GM12874 (cell line): ENCODE data around the gene CPXM2.

Source experiments
- TF ChIP-seq, protein P1 (sequence below): IDR thresholded peaks from 2 replicates; pipeline ENCODE4 v1.5.1; 2011; ENCODE audit warnings: low read depth, mild to moderate bottlenecking, control low read depth, low read length, moderate library complexity; ENCODE audit not compliant: insufficient read depth

CPXM2 gene

DNA sequence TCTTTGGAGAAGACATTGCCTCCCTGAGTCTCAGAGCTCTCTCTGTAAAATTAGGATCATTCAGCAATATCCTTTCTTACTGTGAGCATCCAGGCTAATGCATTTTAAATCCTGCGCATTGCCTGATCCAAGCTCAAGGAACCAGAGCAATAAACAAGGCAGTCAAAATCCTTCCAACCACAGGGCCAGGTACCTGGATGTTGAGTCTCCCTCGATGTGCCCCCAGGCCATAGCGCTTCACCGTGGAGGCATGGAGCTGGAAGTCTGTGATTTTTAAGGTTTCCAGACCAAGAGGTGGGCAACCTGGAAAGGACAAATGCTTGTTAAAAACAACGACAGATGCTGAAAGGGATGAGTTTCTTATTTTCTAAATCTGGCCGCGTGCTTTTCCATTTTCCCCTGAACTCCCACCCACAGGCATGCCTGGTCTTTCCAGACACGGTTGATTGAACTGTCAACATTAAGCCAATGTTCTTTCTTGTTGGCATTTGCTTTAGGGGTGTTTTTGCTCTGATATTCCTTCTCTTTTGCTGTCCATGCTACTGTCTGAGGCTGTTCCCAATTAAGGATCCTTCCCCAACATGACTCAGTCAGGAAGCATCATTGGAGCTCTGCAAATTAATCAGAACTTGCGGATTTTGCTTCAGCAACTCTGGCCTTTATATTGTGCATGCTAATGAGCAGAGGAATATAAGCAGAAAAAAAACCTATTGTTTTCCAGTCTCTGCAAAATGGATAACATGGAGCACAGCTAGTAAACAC lies 29.0 kb downstream of the CPXM2 start:
- TF ChIP-seq, protein P1, sequence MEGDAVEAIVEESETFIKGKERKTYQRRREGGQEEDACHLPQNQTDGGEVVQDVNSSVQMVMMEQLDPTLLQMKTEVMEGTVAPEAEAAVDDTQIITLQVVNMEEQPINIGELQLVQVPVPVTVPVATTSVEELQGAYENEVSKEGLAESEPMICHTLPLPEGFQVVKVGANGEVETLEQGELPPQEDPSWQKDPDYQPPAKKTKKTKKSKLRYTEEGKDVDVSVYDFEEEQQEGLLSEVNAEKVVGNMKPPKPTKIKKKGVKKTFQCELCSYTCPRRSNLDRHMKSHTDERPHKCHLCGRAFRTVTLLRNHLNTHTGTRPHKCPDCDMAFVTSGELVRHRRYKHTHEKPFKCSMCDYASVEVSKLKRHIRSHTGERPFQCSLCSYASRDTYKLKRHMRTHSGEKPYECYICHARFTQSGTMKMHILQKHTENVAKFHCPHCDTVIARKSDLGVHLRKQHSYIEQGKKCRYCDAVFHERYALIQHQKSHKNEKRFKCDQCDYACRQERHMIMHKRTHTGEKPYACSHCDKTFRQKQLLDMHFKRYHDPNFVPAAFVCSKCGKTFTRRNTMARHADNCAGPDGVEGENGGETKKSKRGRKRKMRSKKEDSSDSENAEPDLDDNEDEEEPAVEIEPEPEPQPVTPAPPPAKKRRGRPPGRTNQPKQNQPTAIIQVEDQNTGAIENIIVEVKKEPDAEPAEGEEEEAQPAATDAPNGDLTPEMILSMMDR: no peak

DNA sequence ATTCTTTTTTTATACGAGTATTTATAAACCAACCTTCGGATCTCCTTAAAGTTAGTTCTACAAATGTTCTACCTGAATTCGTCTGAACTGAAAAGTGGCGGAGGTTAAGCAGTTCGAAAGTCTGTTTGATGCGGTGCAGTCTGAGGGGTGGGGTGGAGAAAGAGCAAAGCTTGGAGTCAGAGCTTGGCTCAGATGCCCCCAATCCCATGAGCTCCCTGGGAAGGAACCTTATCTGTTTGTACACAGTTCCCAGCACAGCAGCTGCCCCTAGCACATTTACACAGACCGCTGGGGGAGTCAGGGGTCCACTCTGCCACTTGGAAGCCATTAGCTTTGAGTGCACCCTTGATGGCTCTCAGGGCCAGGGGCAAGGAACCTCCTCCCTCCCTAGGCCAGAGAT lies 30.8 kb downstream of the CPXM2 start:
- TF ChIP-seq, protein P1: no peak

DNA sequence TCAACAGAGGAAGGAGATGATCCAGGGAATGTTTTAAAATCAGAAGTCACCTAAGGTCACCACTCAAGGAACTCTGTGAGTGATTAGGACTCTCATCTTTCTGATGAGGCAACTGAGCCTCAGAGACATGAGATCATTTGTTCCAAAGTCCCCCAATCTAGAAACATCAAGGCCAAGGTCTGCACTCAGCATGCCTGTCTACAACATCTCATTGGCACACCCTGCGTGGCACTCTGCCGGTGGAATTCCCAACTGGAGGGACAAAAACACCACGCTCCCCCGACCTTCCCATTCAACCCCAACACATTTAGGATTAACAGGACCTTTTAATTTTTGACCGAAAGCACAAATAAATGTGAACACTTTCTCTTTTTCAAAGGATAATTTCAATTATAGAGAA lies 31.4 kb downstream of the CPXM2 start:
- TF ChIP-seq, protein P1: no peak

DNA sequence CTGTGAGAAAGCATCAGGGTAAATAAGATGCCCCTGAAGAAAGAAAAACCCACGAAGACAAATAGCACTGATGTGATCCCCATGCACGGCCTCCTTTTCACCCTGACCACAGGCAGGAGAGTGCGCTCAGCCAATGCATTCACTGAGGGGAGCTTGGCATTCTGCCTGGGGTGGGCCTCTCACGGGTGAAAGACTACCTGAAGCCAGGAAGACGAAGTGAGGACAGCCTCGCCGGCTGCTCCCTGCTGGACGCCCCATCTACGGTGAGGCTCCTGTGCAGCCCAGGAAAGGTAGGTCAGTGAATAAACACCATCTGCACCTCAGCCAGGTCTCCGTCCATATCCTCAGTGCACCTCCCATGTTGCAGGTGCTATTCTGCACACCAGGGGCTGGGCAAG lies 32.0 kb downstream of the CPXM2 start:
- TF ChIP-seq, protein P1: no peak

DNA sequence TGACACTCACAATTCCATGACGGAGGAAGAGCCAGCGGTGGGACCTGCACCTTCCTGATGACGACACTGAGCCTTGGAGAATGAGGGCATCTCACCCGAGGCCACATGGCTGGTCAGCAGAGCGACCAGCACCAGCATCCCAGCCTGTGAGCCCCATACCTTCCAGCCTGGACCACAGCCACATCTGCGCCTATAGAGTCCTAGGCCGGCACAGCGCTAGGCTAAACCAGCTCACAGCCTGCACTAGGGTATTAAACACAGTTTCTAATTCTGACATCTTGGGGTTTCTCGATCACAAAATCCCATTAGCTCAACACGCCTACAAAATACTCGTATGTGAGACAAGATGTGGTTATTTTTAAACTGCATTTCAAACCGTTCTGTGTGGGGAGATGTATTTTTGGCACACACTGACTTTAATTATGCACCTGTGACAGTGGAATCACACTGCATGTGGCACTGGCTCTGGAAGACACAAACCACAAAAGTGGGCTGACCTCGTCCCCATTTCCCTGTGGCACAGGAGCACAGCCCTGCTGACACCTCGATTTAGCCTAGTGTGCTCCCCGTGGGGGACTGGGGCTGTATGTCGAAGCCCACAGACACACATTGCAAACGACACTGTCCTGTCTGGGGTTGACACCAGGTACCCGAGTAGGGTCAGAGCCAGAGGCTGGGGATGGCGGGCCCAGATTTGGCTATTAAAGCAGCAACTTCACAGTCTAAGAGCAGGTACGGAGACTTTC lies 32.5 kb downstream of the CPXM2 start:
- TF ChIP-seq, protein P1: no peak

DNA sequence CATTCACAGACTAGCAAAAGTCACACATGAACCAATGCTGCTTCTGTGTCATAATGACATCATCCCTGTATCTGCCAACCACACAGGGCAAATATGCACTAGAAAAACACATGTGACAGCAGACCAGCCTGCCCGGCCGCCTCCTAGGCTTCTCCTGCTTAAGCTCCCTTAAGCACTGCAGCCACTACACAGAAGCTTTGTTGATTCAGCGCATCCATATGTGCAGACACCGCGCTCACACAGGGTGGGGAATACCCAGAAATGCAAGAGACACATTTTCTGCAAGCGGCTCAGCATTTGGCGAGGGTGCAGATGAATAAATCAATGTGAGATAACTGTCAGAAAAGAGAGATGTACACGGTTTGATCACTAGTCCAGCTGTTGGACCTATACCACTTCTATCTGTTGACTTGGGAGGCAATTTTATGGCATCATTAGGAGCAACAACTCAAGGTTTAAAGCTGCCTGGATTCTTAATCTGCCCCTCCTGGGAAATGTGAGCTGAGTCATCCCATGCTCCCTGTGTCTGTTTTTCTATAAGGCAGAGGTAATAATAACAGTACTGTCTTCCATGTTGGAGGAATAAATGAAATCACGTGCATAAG lies 33.4 kb downstream of the CPXM2 start:
- TF ChIP-seq, protein P1: no peak

DNA sequence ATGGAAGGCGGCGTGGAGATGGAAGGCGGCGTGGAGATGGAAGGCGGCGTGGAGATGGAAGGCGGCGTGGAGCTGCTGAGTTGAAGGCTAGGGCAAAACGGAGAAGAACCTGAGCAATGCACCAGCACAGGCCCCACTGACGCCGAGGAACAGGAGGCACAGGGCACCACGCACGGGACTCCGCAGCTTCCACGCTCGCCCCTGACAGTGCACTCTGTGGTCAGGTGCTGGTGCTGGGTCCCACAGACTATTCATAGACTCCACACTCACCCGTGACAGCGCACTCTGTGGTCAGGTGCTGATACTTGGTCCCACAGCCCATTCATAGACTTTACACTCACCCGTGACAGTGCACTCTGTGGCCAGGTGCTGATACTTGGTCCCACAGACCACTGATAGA lies 34.0 kb downstream of the CPXM2 start:
- TF ChIP-seq, protein P1: no peak
